ENCODE results near the gene COMMD4.

Gene COMMD4

DNA sequence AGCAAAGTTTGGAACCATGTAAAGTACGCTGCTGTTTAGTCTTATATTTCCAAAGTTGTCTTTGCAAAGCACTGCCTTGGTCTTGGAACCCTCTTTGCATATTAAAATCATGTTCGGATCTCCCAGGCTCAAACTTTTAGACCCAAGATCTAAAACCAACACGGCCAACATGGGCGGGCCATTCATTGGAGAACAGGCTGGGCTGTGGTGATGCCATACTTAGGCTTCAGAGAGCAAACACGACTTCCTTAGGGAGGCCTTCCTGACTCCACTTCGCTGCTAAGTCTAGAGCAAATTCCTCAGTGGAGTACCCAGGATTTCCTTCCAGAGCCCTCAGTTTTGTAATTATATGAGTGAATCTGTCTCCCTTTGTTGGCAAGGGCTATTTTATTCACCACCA is 29.0 kb downstream of the COMMD4 start:
- TF ChIP-seq, protein P1, sequence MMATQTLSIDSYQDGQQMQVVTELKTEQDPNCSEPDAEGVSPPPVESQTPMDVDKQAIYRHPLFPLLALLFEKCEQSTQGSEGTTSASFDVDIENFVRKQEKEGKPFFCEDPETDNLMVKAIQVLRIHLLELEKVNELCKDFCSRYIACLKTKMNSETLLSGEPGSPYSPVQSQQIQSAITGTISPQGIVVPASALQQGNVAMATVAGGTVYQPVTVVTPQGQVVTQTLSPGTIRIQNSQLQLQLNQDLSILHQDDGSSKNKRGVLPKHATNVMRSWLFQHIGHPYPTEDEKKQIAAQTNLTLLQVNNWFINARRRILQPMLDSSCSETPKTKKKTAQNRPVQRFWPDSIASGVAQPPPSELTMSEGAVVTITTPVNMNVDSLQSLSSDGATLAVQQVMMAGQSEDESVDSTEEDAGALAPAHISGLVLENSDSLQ (IDR thresholded peaks at IDR 0.05), result no peak
- no peak for TF ChIP-seq FOXM1 (IDR thresholded peaks at IDR 0.05; ENCODE audit: borderline replicate concordance)
- TF ChIP-seq ELF4 (IDR thresholded peaks at IDR 0.05), result no peak
- TF ChIP-seq BHLHE40 (IDR thresholded peaks at IDR 0.05; ENCODE audit: borderline replicate concordance), result no peak
- TF ChIP-seq HDGF (IDR thresholded peaks at IDR 0.05; ENCODE audit: borderline replicate concordance), result no peak
- TF ChIP-seq L3MBTL2 (conservative IDR thresholded peaks at IDR 0.05), result no peak
- no peak for TF ChIP-seq LEF1 (IDR thresholded peaks at IDR 0.05; ENCODE audit: borderline replicate concordance)
- no peak for TF ChIP-seq SP1 (IDR thresholded peaks at IDR 0.05)
- no peak for TF ChIP-seq ZNF384 (IDR thresholded peaks at IDR 0.05)
- TF ChIP-seq NFRKB (IDR thresholded peaks at IDR 0.05), result no peak
- no peak for TF ChIP-seq CTBP1 (IDR thresholded peaks at IDR 0.05; ENCODE audit: borderline replicate concordance)
- no peak for TF ChIP-seq TARDBP (IDR thresholded peaks at IDR 0.05)
- TF ChIP-seq ARNT (IDR thresholded peaks at IDR 0.05), result no peak
- TF ChIP-seq FOXA1 (IDR thresholded peaks at IDR 0.05), result no peak
- TF ChIP-seq FOXK2 (IDR thresholded peaks at IDR 0.05), result no peak
- TF ChIP-seq SUZ12 (IDR thresholded peaks at IDR 0.05), result no peak
- ChIA-PET CTCF (no interaction called here), POLR2A (interaction anchor here (1.6 kb wide), 1 partner anchor 8 kb away, joined by 4 read pairs; no protein-coding TSS in a partner anchor)
- DNase-seq (ENCODE audit: extremely low spot score), result no peak

DNA sequence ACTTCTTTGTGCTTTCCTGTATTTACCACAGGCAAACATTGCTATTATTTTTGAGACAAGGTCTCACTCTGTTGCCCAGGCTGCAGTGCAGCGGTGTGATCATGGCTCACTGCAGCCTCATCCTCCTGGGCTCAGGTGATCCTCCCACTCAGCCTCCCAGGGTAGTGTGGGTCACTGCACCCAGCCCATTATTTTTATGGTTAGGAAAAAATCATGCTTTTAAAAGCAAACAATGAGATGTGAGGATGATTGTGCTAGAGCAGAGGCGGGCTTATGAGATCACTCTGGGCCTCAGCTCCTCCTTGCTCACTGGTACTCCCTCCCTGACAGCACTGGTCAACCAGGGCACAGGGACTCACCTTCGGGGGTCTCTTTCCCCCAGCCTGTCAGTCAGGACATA is 30.3 kb downstream of the COMMD4 start:
- CTCF ChIA-PET, result no interaction called here
- no peak for DNase-seq (ENCODE audit: extremely low spot score)
- POLR2A ChIA-PET, result interaction anchor here (1.5 to 3.8 kb wide), 3 partner anchors 10 to 260 kb away, joined by 4 to 31 read pairs (median 5); partner anchors contain the start of gene SNUPN
- TF ChIP-seq FOXK2 (IDR thresholded peaks at IDR 0.05) (no peak), SP1 (IDR thresholded peaks at IDR 0.05) (no peak), ELF4 (IDR thresholded peaks at IDR 0.05) (no peak), FOXM1 (IDR thresholded peaks at IDR 0.05; ENCODE audit: borderline replicate concordance) (no peak), NFRKB (IDR thresholded peaks at IDR 0.05) (no peak), ZNF384 (IDR thresholded peaks at IDR 0.05) (no peak), L3MBTL2 (conservative IDR thresholded peaks at IDR 0.05) (no peak), SUZ12 (IDR thresholded peaks at IDR 0.05) (no peak), FOXA1 (IDR thresholded peaks at IDR 0.05) (no peak), LEF1 (IDR thresholded peaks at IDR 0.05; ENCODE audit: borderline replicate concordance) (no peak), ARNT (IDR thresholded peaks at IDR 0.05) (no peak), CTBP1 (IDR thresholded peaks at IDR 0.05; ENCODE audit: borderline replicate concordance) (no peak), HDGF (IDR thresholded peaks at IDR 0.05; ENCODE audit: borderline replicate concordance) (no peak)
- TF ChIP-seq, protein P1 (IDR thresholded peaks at IDR 0.05), result no peak

DNA sequence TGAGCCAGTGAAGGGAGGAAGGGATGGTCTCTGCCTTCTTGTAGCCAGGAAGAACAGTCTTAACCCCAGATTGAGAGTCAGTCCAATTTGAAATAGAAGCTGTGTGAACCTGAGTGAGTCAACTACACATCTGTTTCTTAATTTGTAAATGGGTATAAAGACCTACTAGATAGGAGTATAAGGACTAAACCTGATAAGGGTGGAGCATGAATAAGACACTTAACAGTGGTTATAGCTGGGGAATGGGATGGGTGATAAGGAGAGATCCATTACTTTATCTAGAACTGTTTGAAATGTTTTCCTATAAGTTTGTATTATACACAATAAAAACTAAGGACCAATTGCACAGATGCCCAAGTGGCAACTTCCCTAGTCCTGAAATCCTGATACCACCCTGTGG is 31.1 kb downstream of the COMMD4 start:
- POLR2A ChIA-PET, result interaction anchor here (1.5 to 5.9 kb wide), 12 partner anchors 12 to 327 kb away, joined by 4 to 139 read pairs (median 12); partner anchors contain the start of genes IMP3, NEIL1, SIN3A and SNUPN
- TF ChIP-seq HDGF (IDR thresholded peaks at IDR 0.05; ENCODE audit: borderline replicate concordance) (no peak), SP1 (IDR thresholded peaks at IDR 0.05) (no peak), TARDBP (IDR thresholded peaks at IDR 0.05) (no peak), ZNF384 (IDR thresholded peaks at IDR 0.05) (no peak), FOXK2 (IDR thresholded peaks at IDR 0.05) (no peak)
- CTCF ChIA-PET, result interaction anchor here (0.8 to 2.9 kb wide), 4 partner anchors 49 to 280 kb away, joined by 6 to 24 read pairs (median 10); partner anchors contain the start of genes IMP3, SIN3A and SNX33
- no peak for DNase-seq (ENCODE audit: extremely low spot score)

DNA sequence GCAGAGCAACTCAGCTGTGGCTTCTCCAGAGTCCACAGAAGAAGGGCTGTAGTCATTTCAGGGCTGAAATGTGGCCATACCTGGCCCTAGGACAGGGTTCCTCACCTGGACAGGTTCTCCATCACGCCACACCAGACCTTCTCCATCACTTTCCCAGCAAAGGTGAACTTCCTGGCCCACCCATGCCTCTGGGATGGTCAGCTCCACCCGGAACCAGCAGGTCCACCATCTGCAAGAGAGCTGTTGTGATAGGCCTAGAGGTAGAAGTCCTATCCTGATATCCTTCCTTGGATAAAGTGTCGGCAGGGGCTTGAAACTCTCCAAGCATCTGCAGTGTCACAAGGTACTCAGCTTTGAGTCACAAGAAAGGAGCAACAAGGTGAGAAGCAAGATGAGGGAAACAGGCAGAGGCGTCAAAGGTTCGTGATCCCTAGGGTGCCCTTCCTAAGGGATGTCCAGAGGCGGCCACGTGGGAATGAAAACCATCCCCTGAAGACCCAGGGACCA is 31.6 kb downstream of the COMMD4 start:
- no peak for DNase-seq (ENCODE audit: extremely low spot score)
- POLR2A ChIA-PET, result interaction anchor here (0.5 to 5.9 kb wide), 33 partner anchors 7 to 590 kb away, joined by 3 to 139 read pairs (median 6); partner anchors contain the start of genes COMMD4, IMP3, NEIL1 and SIN3A
- peak; percentile 89 for TF ChIP-seq L3MBTL2 (conservative IDR thresholded peaks at IDR 0.05)
- no peak for TF ChIP-seq SUZ12 (IDR thresholded peaks at IDR 0.05)
- CTCF ChIA-PET, result interaction anchor here (0.7 to 2.9 kb wide), 25 partner anchors 11 to 474 kb away, joined by 3 to 24 read pairs (median 4); partner anchors contain the start of genes IMP3, SIN3A and SNX33

DNA sequence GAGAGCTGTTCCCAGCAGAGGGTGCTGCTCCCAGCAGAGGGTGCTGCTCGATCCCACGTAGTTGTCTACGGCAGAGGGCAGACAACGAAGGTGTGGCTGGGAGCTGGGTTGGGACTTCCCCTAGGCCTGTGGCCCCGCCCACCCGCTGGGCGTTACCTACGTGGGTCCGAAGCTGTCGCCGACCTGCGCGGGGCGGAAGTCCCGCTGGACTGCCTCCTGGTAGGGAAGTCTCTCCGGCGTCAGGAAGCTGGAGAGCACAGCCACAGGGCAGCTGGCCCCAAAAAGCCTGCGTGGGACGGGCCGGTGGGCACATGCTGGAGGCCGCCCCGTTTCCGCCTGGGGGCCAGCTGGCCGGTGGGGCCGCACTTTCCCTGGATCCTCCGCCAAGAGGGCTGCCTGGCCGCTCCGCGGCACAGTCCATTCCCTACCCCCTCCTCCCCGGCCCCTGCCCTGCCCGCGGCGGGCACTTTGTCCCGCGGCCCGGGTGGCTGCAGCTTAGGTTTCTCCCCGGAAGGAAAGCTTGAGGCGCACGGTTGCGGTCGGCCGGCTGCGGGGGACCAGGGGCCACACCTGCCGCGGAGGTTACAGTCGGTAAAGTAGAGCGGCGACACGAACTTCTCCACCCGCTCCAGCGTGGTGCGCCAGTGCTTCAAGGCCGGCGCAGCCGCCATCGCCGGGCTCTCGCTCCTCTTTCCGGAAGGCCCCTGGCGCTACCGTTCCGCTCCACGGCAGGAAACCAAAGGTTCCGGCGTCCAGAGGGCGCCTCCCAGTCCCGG is 32.2 kb downstream of the COMMD4 start, which contains the start of gene MAN2C1:
MAN2C1 (minus strand) TSS at position 695 of the 776 bp plus-strand sequence; CDS start at position 671, 24 bp downstream.
- ChIA-PET POLR2A (interaction anchor here (0.5 to 5.9 kb wide), 43 partner anchors 8 to 591 kb away, joined by 3 to 139 read pairs (median 4); partner anchors contain the start of genes COMMD4, IMP3, NEIL1 and PPCDC), CTCF (interaction anchor here (0.5 to 2.9 kb wide), 32 partner anchors 10 to 712 kb away, joined by 3 to 24 read pairs (median 4); partner anchors contain the start of genes IMP3, SIN3A and SNX33)
- peak; percentile 98 for DNase-seq (ENCODE audit: extremely low spot score)
- TF ChIP-seq NFRKB (IDR thresholded peaks at IDR 0.05) (peak; percentile 79), ARNT (IDR thresholded peaks at IDR 0.05) (peak; percentile 76), CTBP1 (IDR thresholded peaks at IDR 0.05; ENCODE audit: borderline replicate concordance) (peak; percentile 94), ELF4 (IDR thresholded peaks at IDR 0.05) (peak; percentile 70), BHLHE40 (IDR thresholded peaks at IDR 0.05; ENCODE audit: borderline replicate concordance) (no peak), HDGF (IDR thresholded peaks at IDR 0.05; ENCODE audit: borderline replicate concordance) (no peak), FOXA1 (IDR thresholded peaks at IDR 0.05) (no peak), FOXM1 (IDR thresholded peaks at IDR 0.05; ENCODE audit: borderline replicate concordance) (peak; percentile 50; the same call in 1 of the 2 replicates), LEF1 (IDR thresholded peaks at IDR 0.05; ENCODE audit: borderline replicate concordance) (peak; percentile 75; the same call in 1 of the 2 replicates), SUZ12 (IDR thresholded peaks at IDR 0.05) (no peak), TARDBP (IDR thresholded peaks at IDR 0.05) (0 out of 2 replicates have a peak, but pooled peaks have one; percentile 25)
